ENCODE data around the gene TEX2.

- TF ChIP-seq EZH2 (IDR thresholded peaks at IDR 0.05; ENCODE audit: low read length) (no peak), CTCF (optimal IDR thresholded peaks at IDR 0.05 in 1 of 3, IDR thresholded peaks at IDR 0.05 in 1 of 3, conservative IDR thresholded peaks at IDR 0.05 in 1 of 3; ENCODE audit: extremely low read depth in 1 of 3, insufficient read depth in 2 of 3, low read length in 3 of 3) (no peak)
Observed at GRCh38 chr17:64229815-64230728, 33.0 kb downstream of the TEX2 start.

Measured in keratinocyte (primary cell).